SK-N-SH (cell line): ENCODE measurements around the gene CACNG4. TPM values are rescaled to one million over a fixed set of nuclear protein-coding genes. Genes with fewer than 3 reads are reported as not detected.

ENCODE experiments used
- CTCF ChIA-PET: fragments of 300-600, 350-600 bp; formaldehyde crosslinking; extraction: SDS; loops from one replicate; lab custom pipeline; 2021; lab: Yijun Ruan, JAX
- POLR2A ChIA-PET: fragments of 350-600 bp; sonication (Branson Sonifier 250); formaldehyde crosslinking; extraction: SDS; loops from one replicate; lab custom pipeline; 2020; ENCODE audit warnings: antibody characterized with exemption, inconsistent platforms; lab: Yijun Ruan, JAX
- DNase-seq: peaks from one replicate; pipeline ENCODE4 v3.0.0; 2012
- H2AFZ ChIP-seq: fragments of 200-600 bp; sonication (generic); 2 replicates; pipeline ENCODE4 v1.8.1; 2016; ENCODE audit warnings: antibody characterized with exemption, mild to moderate bottlenecking, low read depth
- H3F3A ChIP-seq: fragments of 200-600 bp; sonication (generic); replicated peaks from 2 replicates; pipeline ENCODE3; 2016; ENCODE audit warnings: antibody characterized with exemption, mild to moderate bottlenecking; ENCODE audit not compliant: insufficient read depth
- H3K27ac ChIP-seq, 2 experiments: fragments of 200-500 bp in 1 of 2; fragments of 200-600 bp in 1 of 2; sonication (Bioruptor generic) in 1 of 2; sonication (generic), shearing (Covaris generic) in 1 of 2; 2 replicates each; pipeline versions ENCODE4 v1.5.1 to v1.6.1; 2014 to 2016; ENCODE audit warnings: low read depth in 2 of 2, inconsistent platforms in 1 of 2, low read length in 1 of 2, mild to moderate bottlenecking in 1 of 2, mixed read lengths in 1 of 2
- H3K27me3 ChIP-seq: fragments of 200-600 bp; sonication (generic), shearing (Covaris generic); 2 replicates; pipeline ENCODE4 v1.6.1; 2016; ENCODE audit warnings: mixed run types; ENCODE audit not compliant: insufficient read depth
- H3K36me3 ChIP-seq, 2 experiments: fragments of 200-500 bp in 1 of 2; fragments of 200-600 bp in 1 of 2; sonication (Bioruptor generic) in 1 of 2; sonication (generic) in 1 of 2; replicated peaks in 1 of 2; 2 replicates each; pipeline versions ENCODE3 to v1.5.1; 2014 to 2016; ENCODE audit warnings: low read length in 1 of 2, mild to moderate bottlenecking in 1 of 2; ENCODE audit not compliant: insufficient read depth in 2 of 2, control insufficient read depth in 1 of 2
- H3K4me1 ChIP-seq, 2 experiments: fragments of 200-500 bp in 1 of 2; fragments of 200-600 bp in 1 of 2; sonication (Bioruptor generic) in 1 of 2; sonication (generic), shearing (Covaris generic) in 1 of 2; 2 replicates each; pipeline versions ENCODE4 v1.5.1 to v1.6.1; 2014 to 2016; ENCODE audit warnings: low read depth in 1 of 2, low read length in 1 of 2, mixed run types in 1 of 2; ENCODE audit not compliant: insufficient read depth in 2 of 2, control insufficient read depth in 1 of 2
- H3K4me2 ChIP-seq: fragments of 200-600 bp; sonication (generic), shearing (Covaris generic); 2 replicates; pipeline ENCODE4 v1.6.1; 2017; ENCODE audit warnings: mixed run types
- H3K4me3 ChIP-seq, 2 experiments: fragments of 200-500 bp in 1 of 2; fragments of 200-600 bp in 1 of 2; sonication (Bioruptor generic) in 1 of 2; sonication (generic), shearing (Covaris generic) in 1 of 2; 2 replicates each; pipeline versions ENCODE4 v1.5.1 to v1.8.1; 2014 to 2016; ENCODE audit warnings: low read depth in 2 of 2, inconsistent platforms in 1 of 2, low read length in 1 of 2, mild to moderate bottlenecking in 1 of 2, mixed read lengths in 1 of 2, moderate library complexity in 1 of 2
- H3K79me2 ChIP-seq: fragments of 200-600 bp; sonication (generic); 2 replicates; pipeline ENCODE4 v1.8.1; 2017; ENCODE audit warnings: mild to moderate bottlenecking; ENCODE audit not compliant: insufficient read depth
- H3K9ac ChIP-seq: fragments of 200-600 bp; sonication (generic); 2 replicates; pipeline ENCODE4 v1.6.1; 2017; ENCODE audit warnings: mixed run types
- H3K9me2 ChIP-seq: fragments of 200-600 bp; sonication (generic); 2 replicates; pipeline ENCODE4 v1.6.1; 2017; ENCODE audit warnings: mixed run types
- H3K9me3 ChIP-seq: fragments of 200-600 bp; sonication (generic); 2 replicates; pipeline ENCODE4 v1.6.1; 2017; ENCODE audit warnings: mixed run types, mild to moderate bottlenecking, moderate library complexity
- H4K20me1 ChIP-seq: fragments of 200-600 bp; sonication (generic); 2 replicates; pipeline ENCODE4 v1.6.1; 2017; ENCODE audit warnings: mild to moderate bottlenecking, mixed run types; ENCODE audit not compliant: insufficient read depth
- FOXJ3 ChIP-seq: sonication (generic); formaldehyde crosslinking; IDR thresholded peaks from 2 replicates; pipeline ENCODE4 v1.5.1; 2020; ENCODE audit warnings: mild to moderate bottlenecking, missing genetic modification reagents
- GATA2 ChIP-seq: sonication (generic); formaldehyde crosslinking; IDR thresholded peaks from 2 replicates; pipeline ENCODE4 v1.5.0; 2020; ENCODE audit warnings: mild to moderate bottlenecking, missing genetic modification reagents
- POLR2AphosphoS5 ChIP-seq: IDR thresholded peaks from 2 replicates; pipeline ENCODE4 v1.6.1; 2012; ENCODE audit warnings: low read depth, low read length
- ZBTB33 ChIP-seq: IDR thresholded peaks from 2 replicates; pipeline ENCODE4 v1.4.0; 2012; ENCODE audit warnings: low read depth, borderline replicate concordance
- WGBS: methylation state at CpG from one replicate; pipeline ENCODE4 v1.1.6; 2017; ENCODE audit warnings: low lambda C conversion rate; 5-methylcytosine and 5-hydroxymethylcytosine counted together
- polyA plus RNA-seq, 3 experiments: library from polyadenylated mRNA; depleted of rRNA; stranded (reverse); fragments of >200 nt; gene quantifications; 2 replicates each; pipeline ENCODE4 v1.2.3, GENCODE V29; 2012
- TF ChIP-seq, protein P1 (sequence below): fragments of 200-600 bp; sonication (generic); IDR thresholded peaks from 2 replicates; pipeline ENCODE4 v1.6.1; 2017; ENCODE audit warnings: antibody characterized with exemption, mild to moderate bottlenecking, moderate library complexity
- TF ChIP-seq, protein P2 (sequence below): fragments of 150-350 bp; IDR thresholded peaks from 2 replicates; pipeline ENCODE4 v1.6.1; 2016; ENCODE audit warnings: mild to moderate bottlenecking, low read depth, low read length

Gene CACNG4
- polyA plus RNA-seq, 1 of the 3 experiments (the other 2 are of a cell fraction), result 13.2 TPM

DNA sequence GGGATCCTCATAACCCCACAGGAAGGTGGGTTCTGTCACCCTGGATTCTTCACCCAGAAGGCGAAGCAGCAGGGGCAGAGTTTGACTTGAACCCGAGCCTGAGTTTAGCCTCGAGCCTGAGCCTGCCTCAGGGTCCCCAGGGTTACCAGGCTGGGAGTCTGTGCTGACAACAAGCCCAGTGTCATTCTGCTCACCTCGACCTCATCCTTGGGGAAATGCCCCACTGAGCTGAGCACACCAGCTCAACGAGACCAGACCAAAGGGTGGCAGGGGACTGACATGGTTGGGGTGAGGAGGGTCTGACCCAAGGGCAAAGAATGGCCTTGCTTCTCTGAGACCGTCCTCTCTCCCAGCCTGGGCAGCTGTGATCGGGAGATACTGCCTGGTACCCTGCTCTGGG is 20.2 kb downstream of the CACNG4 start:
- no peak overlapping the region for H3K4me2 ChIP-seq
- H4K20me1 ChIP-seq, result no peaks in the 10 kb centered on the region
- H3K27me3 ChIP-seq, result no peaks in the 10 kb centered on the region
- H3K27ac ChIP-seq, result peak overlapping the region in 1 of 2 experiments; percentile 98; a peak in 2 of 4 replicates
- CTCF ChIA-PET, result interaction anchor here (1.4 to 4.9 kb wide), 3 partner anchors 14 to 257 kb away, joined by 4 to 25 read pairs (median 5); no protein-coding TSS in a partner anchor
- POLR2A ChIA-PET, result interaction anchor here (0.6 to 1.6 kb wide), 3 partner anchors 11 to 46 kb away, joined by 3 to 6 read pairs (median 4); no protein-coding TSS in a partner anchor
- no peak for DNase-seq
- no peaks in the 10 kb centered on the region for H3K9me2 ChIP-seq
- no peak overlapping the region for H2AFZ ChIP-seq
- no peak overlapping the region for H3K4me3 ChIP-seq
- peaks cover 0 to 13% of the 10 kb centered on the region in 2 experiments for H3K36me3 ChIP-seq
- H3K9me3 ChIP-seq, result no peaks in the 10 kb centered on the region
- peaks cover 4% of the 10 kb centered on the region for H3F3A ChIP-seq
- H3K9ac ChIP-seq, result no peak overlapping the region
- peaks cover 5 to 65% of the 10 kb centered on the region in 2 experiments; a peak in 3 of 4 replicates for H3K4me1 ChIP-seq
- WGBS, result 60% methylated on average over 6 of the region's 7 CpGs
- TF ChIP-seq, protein P1, sequence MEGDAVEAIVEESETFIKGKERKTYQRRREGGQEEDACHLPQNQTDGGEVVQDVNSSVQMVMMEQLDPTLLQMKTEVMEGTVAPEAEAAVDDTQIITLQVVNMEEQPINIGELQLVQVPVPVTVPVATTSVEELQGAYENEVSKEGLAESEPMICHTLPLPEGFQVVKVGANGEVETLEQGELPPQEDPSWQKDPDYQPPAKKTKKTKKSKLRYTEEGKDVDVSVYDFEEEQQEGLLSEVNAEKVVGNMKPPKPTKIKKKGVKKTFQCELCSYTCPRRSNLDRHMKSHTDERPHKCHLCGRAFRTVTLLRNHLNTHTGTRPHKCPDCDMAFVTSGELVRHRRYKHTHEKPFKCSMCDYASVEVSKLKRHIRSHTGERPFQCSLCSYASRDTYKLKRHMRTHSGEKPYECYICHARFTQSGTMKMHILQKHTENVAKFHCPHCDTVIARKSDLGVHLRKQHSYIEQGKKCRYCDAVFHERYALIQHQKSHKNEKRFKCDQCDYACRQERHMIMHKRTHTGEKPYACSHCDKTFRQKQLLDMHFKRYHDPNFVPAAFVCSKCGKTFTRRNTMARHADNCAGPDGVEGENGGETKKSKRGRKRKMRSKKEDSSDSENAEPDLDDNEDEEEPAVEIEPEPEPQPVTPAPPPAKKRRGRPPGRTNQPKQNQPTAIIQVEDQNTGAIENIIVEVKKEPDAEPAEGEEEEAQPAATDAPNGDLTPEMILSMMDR, result no peak
- no peak for TF ChIP-seq GATA2 (CRISPR knock-in tag)
- TF ChIP-seq, all 33 proteins: peak for 0
- no peaks in the 10 kb centered on the region for H3K79me2 ChIP-seq

GRCh38 chr17:66985338-66986237 is 21.1 kb downstream of the CACNG4 start:
- no peak overlapping the region for H3K9ac ChIP-seq
- CTCF ChIA-PET, result interaction anchor here (1.1 to 4.9 kb wide), 6 partner anchors 8 to 258 kb away, joined by 3 to 25 read pairs (median 6); no protein-coding TSS in a partner anchor
- DNase-seq, result no peak
- H3K36me3 ChIP-seq, result peaks cover 0 to 13% of the 10 kb centered on the region in 2 experiments
- H3K4me2 ChIP-seq, result no peak overlapping the region
- no peaks in the 10 kb centered on the region for H3K79me2 ChIP-seq
- H2AFZ ChIP-seq, result no peak overlapping the region
- no peaks in the 10 kb centered on the region for H4K20me1 ChIP-seq
- POLR2A ChIA-PET, result interaction anchor here (1.3 to 3.9 kb wide), 4 partner anchors 10 to 35 kb away, joined by 3 to 20 read pairs (median 5); no protein-coding TSS in a partner anchor
- TF ChIP-seq, protein P2, sequence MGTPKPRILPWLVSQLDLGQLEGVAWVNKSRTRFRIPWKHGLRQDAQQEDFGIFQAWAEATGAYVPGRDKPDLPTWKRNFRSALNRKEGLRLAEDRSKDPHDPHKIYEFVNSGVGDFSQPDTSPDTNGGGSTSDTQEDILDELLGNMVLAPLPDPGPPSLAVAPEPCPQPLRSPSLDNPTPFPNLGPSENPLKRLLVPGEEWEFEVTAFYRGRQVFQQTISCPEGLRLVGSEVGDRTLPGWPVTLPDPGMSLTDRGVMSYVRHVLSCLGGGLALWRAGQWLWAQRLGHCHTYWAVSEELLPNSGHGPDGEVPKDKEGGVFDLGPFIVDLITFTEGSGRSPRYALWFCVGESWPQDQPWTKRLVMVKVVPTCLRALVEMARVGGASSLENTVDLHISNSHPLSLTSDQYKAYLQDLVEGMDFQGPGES, result no peak
- TF ChIP-seq FOXJ3 (CRISPR knock-in tag) (no peak), POLR2AphosphoS5 (no peak), ZBTB33 (no peak)
- H3K9me2 ChIP-seq, result no peaks in the 10 kb centered on the region
- H3K4me3 ChIP-seq, result no peak overlapping the region
- no peaks in the 10 kb centered on the region for H3K9me3 ChIP-seq
- peak overlapping the region in 1 of 2 experiments; percentile 98; a peak in 2 of 4 replicates for H3K27ac ChIP-seq
- H3K27me3 ChIP-seq, result no peaks in the 10 kb centered on the region
- H3F3A ChIP-seq, result no peaks in the 10 kb centered on the region
- 69% methylated on average over 12 of the region's 12 CpGs for WGBS
- H3K4me1 ChIP-seq, result peaks cover 0 to 71% of the 10 kb centered on the region in 2 experiments; a peak in 2 of 4 replicates
